Measurements from ENCODE around the gene NUP98.

Gene NUP98

DNA sequence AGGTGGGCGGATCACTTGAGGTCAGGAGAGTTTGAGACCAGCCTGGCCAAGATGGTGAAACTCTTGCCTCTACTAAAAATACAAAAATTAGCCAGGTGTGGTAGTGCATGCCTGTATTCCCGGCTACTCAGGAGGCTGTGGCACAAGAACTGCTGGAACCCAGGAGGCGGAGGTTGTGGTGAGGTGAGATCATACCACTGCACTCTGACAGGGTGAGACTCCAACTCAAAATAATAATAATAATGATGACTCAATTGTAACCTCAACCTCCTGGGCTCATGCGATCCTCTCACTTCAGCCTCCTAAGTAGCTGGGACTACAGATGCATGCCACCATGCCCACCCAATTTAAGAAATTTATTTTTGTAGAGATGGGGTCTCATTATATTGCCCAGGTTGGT lies 110.6 kb downstream of the NUP98 start:
- H3K4me3 ChIP-seq (ENCODE audit: low read depth, low read length): no peak overlapping the region
- POLR2A ChIA-PET: no interaction called here
- no peak for TF ChIP-seq CTCF (IDR thresholded peaks at IDR 0.05; ENCODE audit: insufficient read depth, low read length, missing control alignments)
- no peak for DNase-seq (ENCODE audit: low read depth, low spot score)
- CTCF ChIA-PET: interaction anchor here (1.0 kb wide), 1 partner anchor 8 kb away, joined by 3 read pairs; no protein-coding TSS in a partner anchor

DNA sequence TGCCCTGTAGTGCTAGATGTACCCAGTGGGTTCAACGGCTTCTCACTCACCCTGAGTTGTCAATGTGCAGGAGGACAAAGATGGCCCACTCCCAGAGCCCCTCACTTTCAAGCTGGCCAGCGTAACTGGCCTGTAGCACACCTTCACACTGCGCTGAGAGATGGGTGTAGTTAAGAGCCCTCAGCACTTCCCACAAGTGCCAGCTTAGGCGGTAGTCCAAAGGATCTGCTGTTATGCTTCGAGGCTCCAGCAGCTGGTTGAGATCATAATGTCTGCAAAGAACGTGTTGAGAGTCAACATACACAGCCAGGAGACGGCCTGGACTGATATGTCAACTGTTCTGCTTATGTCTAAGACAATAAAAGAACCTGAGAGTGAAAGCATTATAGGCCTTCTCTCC lies 111.4 kb downstream of the NUP98 start:
- ChIA-PET POLR2A (no interaction called here), CTCF (no interaction called here)
- no peak for DNase-seq (ENCODE audit: low read depth, low spot score)
- TF ChIP-seq CTCF (IDR thresholded peaks at IDR 0.05; ENCODE audit: insufficient read depth, low read length, missing control alignments): no peak
- H3K4me3 ChIP-seq (ENCODE audit: low read depth, low read length): no peak overlapping the region

DNA sequence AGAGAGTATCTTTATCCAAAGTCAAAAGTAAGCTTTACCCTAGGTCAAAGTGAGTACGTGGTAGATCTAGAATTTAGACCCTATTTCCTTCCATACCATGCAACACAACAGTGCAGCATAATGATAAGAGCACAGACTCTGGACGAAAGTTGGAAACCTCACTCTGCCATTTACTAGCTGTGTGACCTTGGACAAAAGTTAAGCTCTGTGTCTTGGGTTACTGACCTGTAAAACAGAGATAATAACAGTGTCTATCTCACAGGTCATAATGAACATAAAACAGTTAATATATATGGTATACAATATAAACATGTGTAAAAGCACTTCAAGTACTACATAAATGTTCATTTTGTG lies 112.6 kb downstream of the NUP98 start:
- ChIA-PET POLR2A (interaction anchor here (0.7 kb wide), 1 partner anchor 755 kb away, joined by 3 read pairs; no protein-coding TSS in a partner anchor), CTCF (interaction anchor here (1.5 to 1.8 kb wide), 2 partner anchors 18 to 388 kb away, joined by 3 read pairs; no protein-coding TSS in a partner anchor)
- DNase-seq (ENCODE audit: low read depth, low spot score): no peak
- H3K4me3 ChIP-seq (ENCODE audit: low read depth, low read length): no peak overlapping the region
- TF ChIP-seq CTCF (IDR thresholded peaks at IDR 0.05; ENCODE audit: insufficient read depth, low read length, missing control alignments): no peak

GRCh38 chr11:3684129-3684818 lies 113.1 kb downstream of the NUP98 start:
- ChIA-PET CTCF (interaction anchor here (1.5 to 1.8 kb wide), 2 partner anchors 18 to 388 kb away, joined by 3 read pairs; no protein-coding TSS in a partner anchor), POLR2A (interaction anchor here (0.7 kb wide), 1 partner anchor 755 kb away, joined by 3 read pairs; no protein-coding TSS in a partner anchor)
- no peak overlapping the region for H3K4me3 ChIP-seq (ENCODE audit: low read depth, low read length)
- no peak for DNase-seq (ENCODE audit: low read depth, low spot score)
- no peak for TF ChIP-seq CTCF (IDR thresholded peaks at IDR 0.05; ENCODE audit: insufficient read depth, low read length, missing control alignments)

- ChIA-PET POLR2A (no interaction called here), CTCF (interaction anchor here (1.8 kb wide), 1 partner anchor 19 kb away, joined by 3 read pairs; no protein-coding TSS in a partner anchor)
- TF ChIP-seq CTCF (IDR thresholded peaks at IDR 0.05; ENCODE audit: insufficient read depth, low read length, missing control alignments): no peak
- no peak for DNase-seq (ENCODE audit: low read depth, low spot score)
- H3K4me3 ChIP-seq (ENCODE audit: low read depth, low read length): no peak overlapping the region
Measured at GRCh38 chr11:3683039-3683438, 114.3 kb downstream of the NUP98 start.

DNA sequence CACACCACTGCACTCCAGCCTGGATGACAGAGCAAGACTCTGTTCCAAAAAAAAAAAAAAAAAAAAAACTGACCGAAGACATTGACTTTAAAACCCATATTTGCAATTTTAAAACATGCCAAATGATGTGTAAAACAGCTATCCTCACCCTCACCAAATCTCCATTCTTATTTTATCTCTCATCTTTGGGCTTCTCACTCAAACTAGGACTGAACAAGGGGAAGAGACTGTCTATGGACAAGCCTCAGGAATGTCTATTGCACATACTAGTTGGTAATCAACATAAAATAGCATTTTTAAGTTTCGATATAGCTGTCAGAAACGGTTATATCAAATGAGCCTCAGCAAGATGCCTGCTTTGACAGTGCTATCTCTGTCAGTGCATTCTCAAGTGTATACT lies 118.3 kb downstream of the NUP98 start:
- CTCF ChIA-PET: interaction anchor here (0.6 to 1.0 kb wide), 2 partner anchors 8 to 23 kb away, joined by 3 read pairs; no protein-coding TSS in a partner anchor
- TF ChIP-seq CTCF (IDR thresholded peaks at IDR 0.05; ENCODE audit: insufficient read depth, low read length, missing control alignments): no peak
- H3K4me3 ChIP-seq (ENCODE audit: low read depth, low read length): no peak overlapping the region
- DNase-seq (ENCODE audit: low read depth, low spot score): no peak
- POLR2A ChIA-PET: no interaction called here
